WERI-Rb-1 (cell line): ENCODE data around the gene FARSB.

Source experiments
- DNase-seq: peaks from one replicate; pipeline ENCODE4 v3.0.0-alpha.2; 2020
- H3K27ac ChIP-seq: fragments of 250-450 bp; sonication (Bioruptor Pico); 2 replicates; pipeline ENCODE4 v1.5.1; 2020; ENCODE audit warnings: mild to moderate bottlenecking, moderate library complexity
- H3K27me3 ChIP-seq: fragments of 250-450 bp; sonication (Bioruptor Pico); 2 replicates; pipeline ENCODE4 v1.5.1; 2021; ENCODE audit warnings: mild to moderate bottlenecking, low read depth, moderate library complexity; ENCODE audit not compliant: insufficient read depth, severe bottlenecking
- H3K36me3 ChIP-seq: fragments of 250-450 bp; sonication (Bioruptor Pico); 2 replicates; pipeline ENCODE4 v1.5.1; 2020; ENCODE audit warnings: mild to moderate bottlenecking, moderate library complexity
- H3K4me3 ChIP-seq: 2 replicates; pipeline ENCODE4 v1.5.1; 2011; ENCODE audit warnings: low read depth, mild to moderate bottlenecking, control low read depth, low read length
- H3K9me3 ChIP-seq: fragments of 250-450 bp; sonication (Bioruptor Pico); 2 replicates; pipeline ENCODE4 v1.5.1; 2021; ENCODE audit warnings: mild to moderate bottlenecking, moderate library complexity; ENCODE audit not compliant: severe bottlenecking
- CTCF ChIP-seq: IDR thresholded peaks from 2 replicates; pipeline ENCODE4 v1.5.1; 2011; ENCODE audit warnings: low read depth, mild to moderate bottlenecking, control low read depth, inconsistent platforms, low read length

Gene FARSB

DNA sequence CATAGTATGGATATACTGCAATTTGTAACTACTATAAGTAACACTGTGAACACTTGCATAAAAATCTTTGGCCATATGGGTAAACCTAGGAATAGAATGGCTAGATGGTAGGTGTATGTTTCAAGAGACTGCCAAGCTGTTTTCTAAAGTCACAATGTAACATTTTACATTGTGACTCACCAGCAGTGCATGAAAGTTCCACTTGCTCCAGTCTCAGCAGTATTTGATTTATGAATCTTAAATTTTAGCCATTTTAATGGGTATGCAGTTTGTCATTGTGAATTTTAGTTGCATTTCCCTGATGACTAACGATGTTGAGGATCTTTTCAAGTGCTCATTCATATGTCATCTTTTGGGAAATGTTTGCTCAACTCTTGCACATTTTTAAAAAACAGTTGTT, 86.1 kb downstream of the FARSB start:
- Histone ChIP-seq H3K9me3 (no peaks in the 10 kb centered on the region), H3K27ac (no peak overlapping the region), H3K27me3 (no peaks in the 10 kb centered on the region), H3K36me3 (peaks cover 11% of the 10 kb centered on the region), H3K4me3 (no peak overlapping the region)
- DNase-seq, result no peak
- no peak for TF ChIP-seq CTCF

DNA sequence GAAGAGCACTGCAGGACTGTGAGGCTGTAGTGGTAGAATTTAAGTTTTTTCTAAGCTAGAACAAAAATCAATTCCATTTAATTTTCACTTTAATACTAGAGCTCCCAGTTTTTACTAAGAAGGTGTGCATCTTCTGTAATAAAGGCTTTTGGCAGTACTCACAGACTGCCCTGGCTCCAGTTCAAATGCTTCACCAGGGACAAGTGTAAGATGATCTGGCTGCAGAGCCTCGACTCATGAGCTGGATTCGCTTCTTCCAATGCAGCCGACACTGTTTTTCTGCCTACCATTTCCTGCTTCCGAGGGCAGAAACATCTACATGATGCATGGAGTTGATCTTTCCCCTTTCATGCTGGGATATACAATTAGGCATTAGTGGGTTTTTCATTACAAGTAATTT, 87.0 kb downstream of the FARSB start:
- no peak overlapping the region for H3K4me3 ChIP-seq
- no peak for DNase-seq
- H3K27me3 ChIP-seq, result no peaks in the 10 kb centered on the region
- no peak overlapping the region for H3K27ac ChIP-seq
- TF ChIP-seq CTCF, result no peak
- H3K9me3 ChIP-seq, result no peaks in the 10 kb centered on the region
- peaks cover 11% of the 10 kb centered on the region for H3K36me3 ChIP-seq

GRCh38 chr2:222566229-222566628, 89.7 kb downstream of the FARSB start:
- Histone ChIP-seq H3K4me3 (no peak overlapping the region), H3K27ac (no peak overlapping the region), H3K9me3 (no peaks in the 10 kb centered on the region), H3K36me3 (peaks cover 7% of the 10 kb centered on the region), H3K27me3 (no peaks in the 10 kb centered on the region)
- no peak for TF ChIP-seq CTCF
- DNase-seq, result no peak

DNA sequence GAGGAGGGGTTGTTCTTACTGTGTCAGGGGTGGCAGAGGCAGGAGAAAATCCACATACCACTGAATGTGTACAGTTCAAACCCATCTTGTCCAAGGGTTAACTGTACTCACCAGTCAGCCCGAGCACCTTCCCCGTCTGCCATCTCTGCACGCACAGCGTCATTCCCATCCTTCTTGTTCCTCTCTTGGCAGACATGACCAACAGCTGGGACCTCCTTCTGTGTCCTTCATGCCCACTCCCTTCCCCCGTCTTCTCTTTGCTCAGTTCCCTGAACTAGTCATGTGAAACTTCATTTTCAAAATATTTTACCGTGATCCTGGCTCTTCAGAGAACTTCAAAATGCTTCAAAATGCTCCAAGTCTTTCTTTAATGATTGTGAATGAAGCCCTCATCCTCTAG, 92.0 kb downstream of the FARSB start:
- Histone ChIP-seq H3K9me3 (no peaks in the 10 kb centered on the region), H3K4me3 (no peak overlapping the region), H3K36me3 (no peaks in the 10 kb centered on the region; the same call in 1 of the 2 replicates), H3K27ac (no peak overlapping the region), H3K27me3 (no peaks in the 10 kb centered on the region)
- DNase-seq, result no peak
- no peak for TF ChIP-seq CTCF

GRCh38 chr2:222563106-222563718, 92.7 kb downstream of the FARSB start:
- H3K4me3 ChIP-seq, result no peak overlapping the region
- H3K27ac ChIP-seq, result no peak overlapping the region
- no peak for TF ChIP-seq CTCF
- DNase-seq, result no peak
- no peaks in the 10 kb centered on the region for H3K9me3 ChIP-seq
- H3K36me3 ChIP-seq, result no peaks in the 10 kb centered on the region; the same call in 1 of the 2 replicates
- no peaks in the 10 kb centered on the region for H3K27me3 ChIP-seq
